ENCODE measurements around the gene INHA. TPM values are rescaled to one million over a fixed set of nuclear protein-coding genes. Genes with fewer than 3 reads are reported as not detected.

INHA gene
- total RNA-seq = 0.32 TPM in 1 of 2 replicates, not detected in the other

GRCh38 chr2:219572237-219573001 is at the start of gene INHA:
TSS of gene INHA (plus strand) at chr2:219572310. CDS start at chr2:219572375, 65 bp downstream.

GRCh38 chr2:219543596-219544358 is 28.3 kb upstream of the INHA start, which contains the start of the genes CHPF and TMEM198:
TSS of gene CHPF (minus strand) at chr2:219543809. CDS start at chr2:219543538, 271 bp downstream.
TSS of gene TMEM198 (plus strand) at chr2:219544028. CDS start at chr2:219544728, 700 bp downstream.

GRCh38 chr2:219571311-219572236 is 536 bp upstream of the INHA start, which contains the start of gene OBSL1:
TSS of gene OBSL1 (minus strand) at chr2:219571539. CDS start at chr2:219571232, 307 bp downstream.

GRCh38 chr2:219597552-219598307 is 25.6 kb downstream of the INHA start, which contains the start of gene STK11IP:
TSS of gene STK11IP (plus strand) at chr2:219597857. CDS start at chr2:219598120, 263 bp downstream.

Small RNA genes lying within 50 kb of the gene (small RNA-seq; reads per million reads assigned to genes)
- not detected for gene MIR3132
- gene RN7SKP213 = not detected

Other genes starting within 250 kb of the INHA start
- gene RESP18, start 239.6 kb upstream of the INHA start, total RNA-seq = not detected in 2 replicates
- gene DNPEP, start 184.4 kb upstream of the INHA start, total RNA-seq = 82.3 and 95.2 TPM in 2 replicates
- 1.9 and 2.6 TPM in 2 replicates for gene DES, start 153.9 kb upstream of the INHA start, total RNA-seq
- 52.9 and 55.8 TPM in 2 replicates for gene SPEG, start 137.5 kb upstream of the INHA start, total RNA-seq
- 65.2 and 65.4 TPM in 2 replicates for gene GMPPA, start 73.4 kb upstream of the INHA start, total RNA-seq
- not detected in 2 replicates for gene ASIC4, start 57.8 kb upstream of the INHA start, total RNA-seq
- gene CHPF, start 28.5 kb upstream of the INHA start, total RNA-seq = 116 and 133 TPM in 2 replicates
- 1.1 and 2.1 TPM in 2 replicates for gene TMEM198, start 28.3 kb upstream of the INHA start, total RNA-seq
- gene OBSL1, start 771 bp upstream of the INHA start, total RNA-seq = 81.8 and 99.5 TPM in 2 replicates
- gene STK11IP, start 25.5 kb downstream of the INHA start, total RNA-seq = 19.8 and 22.2 TPM in 2 replicates
- 5.5 and 6.0 TPM in 2 replicates for gene SLC4A3, start 55.3 kb downstream of the INHA start, total RNA-seq

All from hair follicle dermal papilla cell (primary cell).